RKO (cell line): ENCODE data around the gene TOMM40L.
"Not testable (repeated sequence)": the region's sequence is repeated elsewhere in the genome, so short reads cannot be mapped to it uniquely, and the experiment has no call there.

Experiments used
- DNase-seq: peaks from one replicate; pipeline ENCODE4 v3.0.0-alpha.2; 2016; ENCODE audit warnings: low spot score

The TOMM40L gene

DNA sequence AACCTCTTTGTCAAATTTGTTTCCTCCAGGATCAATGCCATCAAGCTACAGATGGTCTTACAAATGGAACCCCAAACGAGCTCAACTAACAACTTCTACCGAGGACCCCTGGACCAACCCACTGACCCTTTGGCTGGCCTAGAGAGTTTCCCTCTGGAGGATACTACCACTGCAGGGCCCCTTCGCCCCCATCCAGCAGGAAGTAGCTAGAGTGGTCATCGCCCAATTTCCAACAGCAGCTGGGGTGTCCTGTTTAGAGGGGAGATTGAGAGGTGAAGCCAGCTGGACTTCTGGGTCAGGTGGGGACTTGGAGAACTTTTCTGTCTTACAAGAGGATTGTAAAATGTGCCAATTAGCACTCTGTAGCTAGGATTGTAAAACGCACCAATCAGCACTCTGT is 31.2 kb downstream of the TOMM40L start:
- DNase-seq: not testable (repeated sequence)

- no peak for DNase-seq
Observed at GRCh38 chr1:161258439-161259344, 32.8 kb downstream of the TOMM40L start, which contains the start of gene PCP4L1. Gene PCP4L1, plus strand, starts transcription at chr1:161258745. Its CDS starts 230 bp downstream, at chr1:161258975.

- DNase-seq: no peak
Observed at GRCh38 chr1:161259345-161259702, 33.5 kb downstream of the TOMM40L start.

DNA sequence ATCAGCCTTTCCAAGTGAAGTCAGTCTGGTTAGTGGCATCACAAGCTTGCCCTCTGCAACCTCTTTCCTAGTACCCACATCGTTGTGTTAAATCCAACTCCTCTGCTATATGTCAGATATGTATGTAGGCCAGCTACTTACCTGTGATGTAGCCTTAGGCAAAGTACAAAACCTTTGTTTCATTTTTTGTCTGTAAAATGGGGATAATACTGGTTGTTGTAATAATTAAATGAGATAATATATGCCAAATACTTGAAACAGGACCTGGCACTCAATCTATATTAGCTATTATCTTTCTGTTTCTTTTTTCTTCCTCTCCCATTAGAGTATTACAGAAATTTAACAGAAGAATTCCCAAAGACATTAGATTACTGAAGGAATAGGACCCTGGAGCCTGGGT is 33.9 kb downstream of the TOMM40L start:
- no peak for DNase-seq

DNA sequence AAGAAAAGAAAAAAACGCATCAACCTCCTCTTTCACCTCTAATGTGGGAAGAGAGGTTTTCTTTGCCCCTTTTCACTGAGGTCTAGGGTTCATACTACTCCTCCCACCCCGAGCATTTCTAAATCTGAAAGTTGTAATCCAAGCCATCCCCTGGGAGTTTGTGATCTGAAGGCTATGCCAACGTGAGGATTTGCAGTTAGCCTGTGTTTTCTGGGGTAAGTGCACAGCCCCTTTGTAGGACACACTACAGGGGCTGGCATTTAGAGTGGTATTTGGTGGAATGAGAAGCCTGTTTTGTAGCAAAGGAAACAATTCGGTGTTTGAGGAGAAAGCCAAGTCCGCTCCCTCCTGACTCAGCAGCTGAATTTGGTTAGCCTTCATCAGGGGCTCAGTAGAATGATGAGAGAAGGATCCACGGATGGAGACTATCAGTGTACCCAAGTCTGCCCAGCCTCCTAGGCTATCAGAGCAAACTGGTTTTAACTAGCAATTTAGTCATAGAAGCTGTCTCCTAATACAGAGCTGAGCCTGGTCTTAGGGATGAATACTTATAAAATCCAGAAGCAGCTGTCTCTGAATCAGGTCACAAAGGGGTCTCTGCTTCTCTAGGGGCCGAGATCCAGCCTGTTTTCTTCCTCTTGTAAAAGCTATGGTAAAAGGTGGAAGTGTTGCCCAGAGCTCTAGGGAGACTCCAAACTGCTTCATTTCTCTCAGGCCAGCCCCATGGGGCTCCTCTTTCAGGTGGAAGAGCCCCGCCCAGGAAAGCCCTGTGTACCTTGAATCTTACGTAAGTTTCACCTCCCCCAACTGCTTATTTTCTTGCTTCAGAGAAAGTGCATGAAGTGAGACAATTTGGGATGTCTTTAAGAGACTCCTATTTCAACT is 34.8 kb downstream of the TOMM40L start:
- no peak for DNase-seq

DNA sequence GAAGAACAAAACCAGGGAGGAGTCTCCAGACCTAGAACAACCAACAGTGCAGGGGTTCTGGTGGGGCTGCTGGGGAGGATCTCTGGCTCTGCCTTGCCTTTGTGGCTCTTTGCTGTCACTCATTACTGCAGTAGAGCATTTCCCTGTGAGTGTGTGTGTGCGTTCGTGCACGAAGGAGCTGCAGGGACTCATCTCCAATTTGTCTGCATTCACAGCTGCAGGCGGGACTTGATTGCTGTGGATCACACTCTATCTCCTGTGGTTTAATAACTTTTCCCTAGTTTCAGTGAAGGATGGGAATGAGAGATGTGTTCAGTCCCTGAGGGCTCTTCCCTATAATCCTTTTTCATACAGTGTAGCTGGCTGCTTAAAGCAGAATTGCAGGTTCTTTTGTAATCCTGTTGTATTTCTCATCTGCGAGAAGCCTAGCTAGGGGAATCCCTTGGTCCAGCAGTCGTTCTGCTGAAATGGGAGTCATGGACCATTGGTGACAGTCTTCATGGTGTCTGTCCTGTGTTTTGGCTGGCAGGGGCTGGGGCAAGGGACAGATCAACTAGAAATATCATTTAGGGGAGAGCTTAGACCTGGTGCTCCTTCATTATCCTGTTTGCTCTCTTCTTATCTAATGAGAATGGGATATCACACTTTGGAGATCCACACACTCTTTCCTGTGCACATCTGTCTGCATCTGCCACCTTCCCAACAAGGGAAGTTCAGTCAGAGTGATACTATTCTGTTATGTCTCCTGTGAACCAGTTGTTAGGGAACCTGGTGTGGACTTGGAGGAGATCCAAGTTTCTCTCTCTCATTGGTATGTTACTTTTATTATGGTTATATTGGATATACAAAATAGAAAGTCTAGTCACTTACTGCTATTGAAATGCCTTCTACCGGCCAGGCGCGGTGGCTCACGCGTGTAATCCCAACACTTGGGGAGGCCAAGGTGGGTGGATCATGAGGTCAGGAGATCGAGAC is 35.7 kb downstream of the TOMM40L start:
- no peak for DNase-seq

DNA sequence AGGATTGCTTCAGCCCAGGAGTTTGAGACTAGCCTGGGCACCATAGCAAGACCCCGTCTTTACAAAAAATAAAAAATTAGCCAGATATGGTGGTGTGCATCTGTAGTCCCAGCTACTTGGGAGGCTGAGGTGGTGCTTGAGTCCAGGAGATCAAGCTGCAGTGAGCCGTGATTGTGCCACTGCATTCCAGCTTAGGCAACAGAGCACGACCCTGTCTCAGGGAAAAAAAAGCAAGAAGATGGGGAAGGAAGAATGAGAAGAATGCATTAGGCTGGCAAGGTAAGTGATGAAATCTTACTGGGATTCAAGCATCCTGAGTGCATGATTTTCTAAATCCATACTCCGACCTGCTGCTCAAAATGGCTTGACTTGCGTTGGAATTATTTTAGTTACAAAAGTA is 39.4 kb downstream of the TOMM40L start:
- no peak for DNase-seq

DNA sequence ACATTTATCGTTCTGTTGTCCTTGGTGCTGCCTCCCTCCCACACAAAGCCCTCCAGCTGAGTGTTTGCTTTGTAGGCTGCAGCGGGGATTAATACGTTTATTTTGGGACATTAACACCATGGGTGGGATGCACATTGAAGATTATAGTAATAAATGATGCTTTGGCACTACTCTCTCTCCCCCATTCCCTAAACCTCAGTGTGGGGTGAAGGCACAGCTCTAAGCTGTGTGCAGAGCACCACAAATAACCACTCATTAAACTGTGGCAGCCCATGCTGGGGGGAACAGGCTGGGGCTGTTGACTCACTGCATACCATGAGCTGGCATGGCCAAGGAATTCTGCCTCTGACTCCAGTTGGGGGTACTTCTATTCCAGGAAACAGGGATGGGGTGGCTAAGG is 40.3 kb downstream of the TOMM40L start:
- DNase-seq: no peak

GRCh38 chr1:161266836-161267235 is 41.0 kb downstream of the TOMM40L start:
- no peak for DNase-seq

DNA sequence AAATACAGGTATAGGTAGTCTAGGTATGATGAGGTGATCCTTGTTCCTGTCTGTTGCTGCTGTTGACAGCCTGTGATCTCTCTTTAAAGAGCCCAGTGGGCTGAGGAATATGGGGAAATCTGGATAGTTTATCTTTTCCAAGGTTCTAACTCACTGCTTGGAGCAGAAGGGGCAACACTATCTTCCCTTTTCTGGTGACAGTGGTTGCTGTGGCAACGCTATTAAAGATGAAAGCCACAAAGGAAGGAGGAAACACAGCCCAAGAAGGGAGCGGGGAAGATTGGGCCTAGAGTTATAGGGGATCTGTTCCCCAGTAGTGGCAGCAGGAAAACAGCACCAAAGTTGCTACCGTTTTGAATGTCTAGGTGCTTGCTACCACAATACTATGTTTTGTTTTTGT is 41.5 kb downstream of the TOMM40L start:
- no peak for DNase-seq

GRCh38 chr1:161273402-161273801 is 47.5 kb downstream of the TOMM40L start:
- no peak for DNase-seq

DNA sequence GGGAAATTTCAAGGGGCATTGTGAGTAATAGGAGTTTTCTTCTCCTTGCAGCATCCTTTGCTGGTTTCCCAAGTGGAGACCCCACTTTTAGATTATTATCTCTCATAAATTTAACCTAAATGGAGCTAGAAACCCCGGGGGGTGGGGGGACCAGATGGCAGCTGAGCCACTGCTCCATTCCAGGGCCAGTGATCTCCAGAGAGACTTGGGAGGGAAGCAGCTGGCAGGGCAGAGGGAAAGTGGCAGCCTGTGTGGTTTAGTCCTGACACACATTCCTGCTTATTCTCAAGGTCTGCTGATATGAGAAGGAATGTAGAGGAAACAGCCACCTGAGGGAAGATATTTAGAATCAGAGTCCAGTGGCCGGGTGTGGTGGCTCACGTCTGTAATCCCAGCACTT is 49.0 kb downstream of the TOMM40L start:
- no peak for DNase-seq
